ENCODE results near the gene HDHD3.
"Not testable (repeated sequence)": the region's sequence is repeated elsewhere in the genome, so short reads cannot be mapped to it uniquely, and the experiment has no call there.

The HDHD3 gene

GRCh38 chr9:113368348-113368981 is 8.3 kb downstream of the HDHD3 start:
- H3K36me3 ChIP-seq, result peaks cover 6 to 23% (median 11%) of the 10 kb centered on the region in 11 experiments
- H3K9me3 ChIP-seq (replicated peaks in 1 of 11), result no peaks in the 10 kb centered on the region
- TF ChIP-seq Cebpa-rat (IDR thresholded peaks at IDR 0.05), result no peak
- H3K9ac ChIP-seq, result no peak overlapping the region
- no peak overlapping the region for H3K4me3 ChIP-seq
- H3K4me2 ChIP-seq, result no peak overlapping the region
- no peaks in the 10 kb centered on the region for H3K27me3 ChIP-seq
- H3K4me1 ChIP-seq, result peaks cover 0 to 18% (median 0%) of the 10 kb centered on the region in 10 experiments; a peak in 6 of 20 replicates
- H4K20me1 ChIP-seq, result peaks cover 0 to 3% (median 0%) of the 10 kb centered on the region in 11 experiments; a peak in 3 of 22 replicates
- no peak overlapping the region for H3K27ac ChIP-seq

- Histone ChIP-seq H3K36me3 (peaks cover 0 to 13% (median 0%) of the 10 kb centered on the region in 11 experiments; a peak in 4 of 22 replicates), H3K4me2 (peak overlapping the region in 3 of 11 experiments; percentile 2 to 39 (median 8); a peak in 5 of 22 replicates), H3K4me1 (peaks cover 0 to 18% (median 0%) of the 10 kb centered on the region in 10 experiments; a peak in 6 of 20 replicates), H3K27ac (peak overlapping the region in 1 of 11 experiments; percentile 36; a peak in 2 of 22 replicates)
- H3K9me3 ChIP-seq (replicated peaks in 1 of 11); H3K27me3 ChIP-seq; H3K9ac ChIP-seq; H4K20me1 ChIP-seq; H3K4me3 ChIP-seq: not testable (repeated sequence)
- TF ChIP-seq Cebpa-rat (IDR thresholded peaks at IDR 0.05), result 0 out of 22 replicates have a peak, but pooled peaks of 1 of the 11 experiments have one; percentile 44
Observed at GRCh38 chr9:113365652-113366051, 11.1 kb downstream of the HDHD3 start.

GRCh38 chr9:113364951-113365350 is 11.8 kb downstream of the HDHD3 start:
- H3K4me1 ChIP-seq, result peaks cover 0 to 18% (median 0%) of the 10 kb centered on the region in 10 experiments; a peak in 6 of 20 replicates
- peak overlapping the region in 1 of 11 experiments; percentile 36; a peak in 2 of 22 replicates for H3K27ac ChIP-seq
- no peaks in the 10 kb centered on the region; a peak in 1 of 22 replicates for H4K20me1 ChIP-seq
- peaks cover 0 to 12% (median 0%) of the 10 kb centered on the region in 11 experiments; a peak in 4 of 22 replicates for H3K36me3 ChIP-seq
- no peak overlapping the region for H3K4me3 ChIP-seq
- no peak for TF ChIP-seq Cebpa-rat (IDR thresholded peaks at IDR 0.05)
- no peaks in the 10 kb centered on the region for H3K27me3 ChIP-seq
- no peaks in the 10 kb centered on the region for H3K9me3 ChIP-seq (replicated peaks in 1 of 11)
- no peak overlapping the region for H3K9ac ChIP-seq
- 0 out of 22 replicates have a peak overlapping the region, but pooled peaks of 1 of the 11 experiments have one; percentile 8 for H3K4me2 ChIP-seq

- H3K27ac ChIP-seq, result no peak overlapping the region
- H3K36me3 ChIP-seq, result peaks cover 0 to 4% (median 0%) of the 10 kb centered on the region in 11 experiments; a peak in 3 of 22 replicates
- no peaks in the 10 kb centered on the region for H4K20me1 ChIP-seq
- H3K27me3 ChIP-seq, result no peaks in the 10 kb centered on the region
- TF ChIP-seq Cebpa-rat (IDR thresholded peaks at IDR 0.05), result no peak
- H3K9ac ChIP-seq, result no peak overlapping the region
- H3K4me3 ChIP-seq, result no peak overlapping the region
- no peaks in the 10 kb centered on the region for H3K9me3 ChIP-seq (replicated peaks in 1 of 11)
- H3K4me2 ChIP-seq, result no peak overlapping the region
- H3K4me1 ChIP-seq, result peaks cover 0 to 18% (median 0%) of the 10 kb centered on the region in 10 experiments; a peak in 6 of 20 replicates
Observed at GRCh38 chr9:113363336-113363735, 13.4 kb downstream of the HDHD3 start.

GRCh38 chr9:113361304-113362018 is 15.3 kb downstream of the HDHD3 start:
- Histone ChIP-seq H3K9ac (no peak overlapping the region), H4K20me1 (no peaks in the 10 kb centered on the region), H3K27ac (no peak overlapping the region), H3K27me3 (no peaks in the 10 kb centered on the region), H3K4me2 (no peak overlapping the region), H3K4me1 (peaks cover 0 to 18% (median 0%) of the 10 kb centered on the region in 10 experiments; a peak in 6 of 20 replicates), H3K9me3 (replicated peaks in 1 of 11) (no peaks in the 10 kb centered on the region), H3K36me3 (peaks cover 0 to 4% (median 0%) of the 10 kb centered on the region in 11 experiments; a peak in 3 of 22 replicates), H3K4me3 (no peak overlapping the region)
- no peak for TF ChIP-seq Cebpa-rat (IDR thresholded peaks at IDR 0.05)

GRCh38 chr9:113360242-113360842 is 16.4 kb downstream of the HDHD3 start:
- TF ChIP-seq Cebpa-rat (IDR thresholded peaks at IDR 0.05), result no peak

GRCh38 chr9:113359385-113359784 is 17.4 kb downstream of the HDHD3 start:
- Histone ChIP-seq H4K20me1 (no peaks in the 10 kb centered on the region), H3K9ac (no peak overlapping the region), H3K4me3 (no peak overlapping the region), H3K36me3 (peaks cover 0 to 8% (median 0%) of the 10 kb centered on the region in 11 experiments; a peak in 3 of 22 replicates), H3K27ac (no peak overlapping the region), H3K4me2 (no peak overlapping the region), H3K9me3 (replicated peaks in 1 of 11) (no peaks in the 10 kb centered on the region), H3K4me1 (peaks cover 0 to 5% (median 0%) of the 10 kb centered on the region in 10 experiments; a peak in 1 of 20 replicates), H3K27me3 (no peaks in the 10 kb centered on the region)
- no peak for TF ChIP-seq Cebpa-rat (IDR thresholded peaks at IDR 0.05)

More at GRCh38 chr9:113360242-113360842, 16.4 kb downstream of the HDHD3 start:
- H3K27ac ChIP-seq, result no peak overlapping the region
- H3K9ac ChIP-seq, result no peak overlapping the region
- peaks cover 0 to 4% (median 0%) of the 10 kb centered on the region in 11 experiments; a peak in 3 of 22 replicates for H3K36me3 ChIP-seq
- peaks cover 0 to 11% (median 0%) of the 10 kb centered on the region in 10 experiments; a peak in 6 of 20 replicates for H3K4me1 ChIP-seq
- H3K27me3 ChIP-seq, result no peaks in the 10 kb centered on the region
- H3K4me3 ChIP-seq, result no peak overlapping the region
- H3K9me3 ChIP-seq (replicated peaks in 1 of 11), result no peaks in the 10 kb centered on the region
- no peaks in the 10 kb centered on the region for H4K20me1 ChIP-seq
- H3K4me2 ChIP-seq, result no peak overlapping the region

- TF ChIP-seq Cebpa-rat (IDR thresholded peaks at IDR 0.05), result no peak
- no peak overlapping the region for H3K27ac ChIP-seq
- no peaks in the 10 kb centered on the region for H3K9me3 ChIP-seq (replicated peaks in 1 of 11)
Observed at GRCh38 chr9:113356686-113357292, 20.0 kb downstream of the HDHD3 start.

More at GRCh38 chr9:113356686-113357292, 20.0 kb downstream of the HDHD3 start:
- Histone ChIP-seq H3K27me3 (no peaks in the 10 kb centered on the region), H3K9ac (no peak overlapping the region), H3K36me3 (peaks cover 0 to 8% (median 0%) of the 10 kb centered on the region in 11 experiments; a peak in 3 of 22 replicates), H4K20me1 (no peaks in the 10 kb centered on the region), H3K4me2 (no peak overlapping the region), H3K4me3 (no peak overlapping the region), H3K4me1 (peaks cover 0 to 9% (median 1%) of the 10 kb centered on the region in 10 experiments; a peak in 11 of 20 replicates)

Data from BLaER1 treated with 17β-estradiol and CSF1 and Interleukin-3, amounts not matched to agents 10 nM and 100 nM (cell line).